ENCODE data around the gene IRX1.

The IRX1 gene

DNA sequence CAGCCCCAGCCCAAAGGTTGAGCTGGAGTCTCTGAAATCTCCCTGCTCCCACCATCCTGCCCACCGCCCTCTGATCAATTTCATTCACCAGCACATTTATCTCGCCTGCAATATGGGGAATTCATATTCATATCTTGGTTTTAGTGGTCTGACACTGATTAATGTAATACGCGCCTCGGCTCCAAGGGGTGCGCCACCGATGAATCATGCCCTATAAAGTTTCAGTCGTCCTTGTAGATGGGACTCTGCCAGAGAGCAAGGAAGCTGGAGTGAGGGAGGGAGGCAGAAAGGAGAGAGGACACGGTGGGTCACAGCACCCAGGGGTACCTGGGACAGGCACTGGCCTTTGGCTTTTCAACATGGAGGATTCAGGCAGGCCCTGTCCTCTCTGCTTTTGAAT lies 8.9 kb downstream of the IRX1 start:
- H3K27me3 ChIP-seq (ENCODE audit: control insufficient read depth, insufficient read depth, low read length) = peaks cover 24% of the 10 kb centered on the region

DNA sequence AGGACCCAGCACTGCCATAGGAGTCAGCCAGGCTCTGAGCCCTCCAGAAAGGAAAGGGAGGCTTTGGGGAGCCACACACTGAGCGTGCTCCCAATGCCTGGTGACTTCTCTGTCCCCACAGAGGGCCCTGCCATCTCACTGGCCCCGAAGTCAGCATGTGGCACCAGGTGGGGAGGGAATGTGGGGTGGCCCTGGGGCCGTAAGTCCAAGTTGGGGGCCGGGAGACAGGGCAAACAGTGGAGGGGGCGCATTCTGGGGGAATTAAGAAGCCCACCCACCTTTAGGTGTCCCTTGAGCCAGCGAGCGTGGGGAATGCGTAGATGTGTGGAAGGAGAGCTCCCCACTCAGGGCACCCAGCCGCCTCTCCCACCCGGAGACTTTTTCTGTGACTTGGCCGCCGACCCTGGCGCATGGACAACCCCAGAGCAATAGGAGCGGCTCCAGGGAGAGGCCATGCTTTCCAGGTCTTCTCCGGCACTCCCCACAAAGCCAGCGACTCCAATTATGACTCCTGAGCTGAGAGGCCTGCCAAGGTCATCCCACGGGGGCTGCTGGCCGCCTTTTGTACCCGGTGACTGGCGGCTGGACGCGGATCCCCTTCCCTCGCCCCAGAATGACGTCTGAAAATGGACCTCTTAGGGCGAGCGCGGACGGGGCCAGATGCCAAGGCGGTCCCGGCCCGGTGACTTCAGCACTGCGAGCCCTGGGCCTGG lies 9.8 kb downstream of the IRX1 start:
- Histone ChIP-seq H3K36me3 (ENCODE audit: control insufficient read depth, insufficient read depth, low read length) (no peaks in the 10 kb centered on the region), H3K4me3 (ENCODE audit: low read length) (no peak overlapping the region), H3K4me1 (ENCODE audit: control insufficient read depth, insufficient read depth, low read length) (no peaks in the 10 kb centered on the region), H3K9ac (ENCODE audit: low read length) (no peak overlapping the region), H3K27me3 (ENCODE audit: control insufficient read depth, insufficient read depth, low read length) (peaks cover 18% of the 10 kb centered on the region), H3K27ac (ENCODE audit: low read depth, low read length) (no peak overlapping the region)

More for the DNA sequence above, 8.9 kb downstream of the IRX1 start:
- no peak overlapping the region for H3K4me3 ChIP-seq (ENCODE audit: low read length)
- no peak overlapping the region for H3K9ac ChIP-seq (ENCODE audit: low read length)
- no peaks in the 10 kb centered on the region for H3K4me1 ChIP-seq (ENCODE audit: control insufficient read depth, insufficient read depth, low read length)
- H3K36me3 ChIP-seq (ENCODE audit: control insufficient read depth, insufficient read depth, low read length) = no peaks in the 10 kb centered on the region
- H3K27ac ChIP-seq (ENCODE audit: low read depth, low read length) = no peak overlapping the region

- H3K27me3 ChIP-seq (ENCODE audit: control insufficient read depth, insufficient read depth, low read length) = peaks cover 15% of the 10 kb centered on the region
- no peak overlapping the region for H3K9ac ChIP-seq (ENCODE audit: low read length)
- no peak overlapping the region for H3K4me3 ChIP-seq (ENCODE audit: low read length)
- no peaks in the 10 kb centered on the region for H3K36me3 ChIP-seq (ENCODE audit: control insufficient read depth, insufficient read depth, low read length)
- H3K27ac ChIP-seq (ENCODE audit: low read depth, low read length) = no peak overlapping the region
- H3K4me1 ChIP-seq (ENCODE audit: control insufficient read depth, insufficient read depth, low read length) = no peaks in the 10 kb centered on the region
These were observed 10.6 kb downstream of the IRX1 start for GRCh38 chr5:3606121-3606831.

DNA sequence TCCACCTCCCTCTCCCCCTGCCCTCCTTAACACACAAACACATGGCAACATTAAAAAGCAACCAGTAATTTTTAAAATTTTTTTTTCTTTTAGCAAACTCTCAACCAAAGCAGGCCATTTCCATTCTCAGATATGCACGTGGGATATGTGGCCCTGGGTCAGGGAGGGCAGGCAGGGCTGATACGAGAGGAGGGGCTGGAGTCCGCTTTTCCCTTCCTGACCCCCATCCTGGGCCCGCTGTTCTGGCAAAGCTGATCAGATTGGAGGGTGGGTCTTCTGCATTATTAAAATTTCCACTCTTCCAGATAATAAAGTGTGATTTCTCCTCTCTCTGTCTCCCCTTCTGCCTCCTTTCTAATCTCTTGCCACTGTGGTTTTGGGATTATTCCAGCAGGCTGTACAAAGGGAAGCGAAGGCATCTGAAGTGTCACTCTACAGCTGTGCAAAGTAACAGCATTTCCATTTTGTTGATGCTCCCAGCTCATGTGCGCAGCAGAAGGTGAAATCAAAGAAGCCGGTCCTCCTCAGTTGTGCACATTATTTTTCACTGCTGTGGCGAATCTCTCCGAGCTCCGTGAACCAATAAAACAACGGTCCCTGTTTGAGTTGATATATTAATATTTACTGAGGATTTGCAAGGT lies 12.0 kb downstream of the IRX1 start:
- no peak overlapping the region for H3K4me3 ChIP-seq (ENCODE audit: low read length)
- no peaks in the 10 kb centered on the region for H3K4me1 ChIP-seq (ENCODE audit: control insufficient read depth, insufficient read depth, low read length)
- H3K9ac ChIP-seq (ENCODE audit: low read length) = no peak overlapping the region
- no peak overlapping the region for H3K27ac ChIP-seq (ENCODE audit: low read depth, low read length)
- peaks cover 10% of the 10 kb centered on the region for H3K27me3 ChIP-seq (ENCODE audit: control insufficient read depth, insufficient read depth, low read length)
- no peaks in the 10 kb centered on the region for H3K36me3 ChIP-seq (ENCODE audit: control insufficient read depth, insufficient read depth, low read length)

DNA sequence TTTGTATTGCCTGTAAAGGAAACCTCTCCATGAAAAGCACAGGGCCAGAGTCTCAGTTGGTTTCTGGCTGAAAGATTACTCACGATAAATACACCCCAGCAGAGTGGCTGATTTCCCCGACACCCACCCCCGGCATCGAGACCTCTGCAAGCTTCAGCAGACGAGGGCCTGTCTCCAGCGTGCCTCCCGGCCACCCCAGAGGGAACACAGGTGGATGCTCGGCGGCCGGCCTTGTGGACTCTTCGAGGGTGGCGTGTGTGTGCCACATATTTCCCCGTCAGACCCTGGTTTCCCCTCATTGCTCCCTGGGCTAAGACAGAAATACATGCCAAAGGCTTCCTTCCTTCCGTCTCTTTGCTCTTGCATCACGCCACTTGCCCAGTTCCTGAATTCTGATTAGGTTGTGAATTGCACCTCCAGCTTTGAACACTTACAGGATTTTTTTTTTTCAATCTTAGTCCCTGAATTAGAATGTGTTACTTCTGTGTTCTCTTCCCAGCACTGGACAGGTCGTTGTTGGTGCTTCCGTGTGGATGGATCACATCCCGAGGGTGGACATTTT lies 13.6 kb downstream of the IRX1 start:
- no peaks in the 10 kb centered on the region for H3K4me1 ChIP-seq (ENCODE audit: control insufficient read depth, insufficient read depth, low read length)
- H3K27ac ChIP-seq (ENCODE audit: low read depth, low read length) = no peak overlapping the region
- H3K9ac ChIP-seq (ENCODE audit: low read length) = no peak overlapping the region
- H3K36me3 ChIP-seq (ENCODE audit: control insufficient read depth, insufficient read depth, low read length) = no peaks in the 10 kb centered on the region
- peaks cover 4% of the 10 kb centered on the region for H3K27me3 ChIP-seq (ENCODE audit: control insufficient read depth, insufficient read depth, low read length)
- H3K4me3 ChIP-seq (ENCODE audit: low read length) = no peak overlapping the region

GRCh38 chr5:3612591-3613042 lies 17.0 kb downstream of the IRX1 start:
- no peak overlapping the region for H3K27ac ChIP-seq (ENCODE audit: low read depth, low read length)
- H3K4me1 ChIP-seq (ENCODE audit: control insufficient read depth, insufficient read depth, low read length) = no peaks in the 10 kb centered on the region
- H3K27me3 ChIP-seq (ENCODE audit: control insufficient read depth, insufficient read depth, low read length) = no peaks in the 10 kb centered on the region
- no peak overlapping the region for H3K4me3 ChIP-seq (ENCODE audit: low read length)
- no peak overlapping the region for H3K9ac ChIP-seq (ENCODE audit: low read length)
- no peaks in the 10 kb centered on the region for H3K36me3 ChIP-seq (ENCODE audit: control insufficient read depth, insufficient read depth, low read length)

GRCh38 chr5:3613726-3614125 lies 18.1 kb downstream of the IRX1 start:
- Histone ChIP-seq H3K4me1 (ENCODE audit: control insufficient read depth, insufficient read depth, low read length) (no peaks in the 10 kb centered on the region), H3K36me3 (ENCODE audit: control insufficient read depth, insufficient read depth, low read length) (no peaks in the 10 kb centered on the region), H3K9ac (ENCODE audit: low read length) (no peak overlapping the region), H3K27ac (ENCODE audit: low read depth, low read length) (no peak overlapping the region), H3K4me3 (ENCODE audit: low read length) (no peak overlapping the region), H3K27me3 (ENCODE audit: control insufficient read depth, insufficient read depth, low read length) (no peaks in the 10 kb centered on the region)

DNA sequence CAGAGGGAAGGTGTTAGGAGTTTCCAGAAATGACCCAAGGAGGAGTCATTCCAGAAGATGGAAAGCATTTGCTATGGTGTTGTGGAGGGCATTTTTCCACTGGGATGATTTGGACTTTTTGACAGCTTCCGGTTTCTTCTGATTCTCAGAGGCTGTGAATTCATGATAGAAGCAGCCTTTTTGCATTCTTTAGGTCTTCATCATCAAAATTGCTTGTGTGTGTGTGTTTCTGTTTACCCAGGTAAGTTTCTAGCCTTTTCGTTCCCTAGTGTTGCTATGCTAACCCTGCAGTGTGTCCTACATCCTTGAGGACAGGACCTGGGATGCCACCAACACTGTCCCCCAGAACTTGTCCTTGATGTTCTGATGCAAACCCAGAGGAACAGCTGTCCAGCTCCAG lies 19.6 kb downstream of the IRX1 start:
- H3K27me3 ChIP-seq (ENCODE audit: control insufficient read depth, insufficient read depth, low read length) = no peaks in the 10 kb centered on the region
- no peak overlapping the region for H3K27ac ChIP-seq (ENCODE audit: low read depth, low read length)
- no peaks in the 10 kb centered on the region for H3K36me3 ChIP-seq (ENCODE audit: control insufficient read depth, insufficient read depth, low read length)
- no peak overlapping the region for H3K4me3 ChIP-seq (ENCODE audit: low read length)
- no peak overlapping the region for H3K9ac ChIP-seq (ENCODE audit: low read length)
- H3K4me1 ChIP-seq (ENCODE audit: control insufficient read depth, insufficient read depth, low read length) = no peaks in the 10 kb centered on the region

- no peak overlapping the region for H3K4me3 ChIP-seq (ENCODE audit: low read length)
- H3K27me3 ChIP-seq (ENCODE audit: control insufficient read depth, insufficient read depth, low read length) = no peaks in the 10 kb centered on the region
- no peak overlapping the region for H3K27ac ChIP-seq (ENCODE audit: low read depth, low read length)
- no peak overlapping the region for H3K9ac ChIP-seq (ENCODE audit: low read length)
- H3K4me1 ChIP-seq (ENCODE audit: control insufficient read depth, insufficient read depth, low read length) = no peaks in the 10 kb centered on the region
- H3K36me3 ChIP-seq (ENCODE audit: control insufficient read depth, insufficient read depth, low read length) = no peaks in the 10 kb centered on the region
These were observed 20.2 kb downstream of the IRX1 start for GRCh38 chr5:3615829-3616228.

- no peak overlapping the region for H3K4me3 ChIP-seq (ENCODE audit: low read length)
- H3K36me3 ChIP-seq (ENCODE audit: control insufficient read depth, insufficient read depth, low read length) = no peaks in the 10 kb centered on the region
- no peaks in the 10 kb centered on the region for H3K4me1 ChIP-seq (ENCODE audit: control insufficient read depth, insufficient read depth, low read length)
- H3K27ac ChIP-seq (ENCODE audit: low read depth, low read length) = no peak overlapping the region
- no peaks in the 10 kb centered on the region for H3K27me3 ChIP-seq (ENCODE audit: control insufficient read depth, insufficient read depth, low read length)
- no peak overlapping the region for H3K9ac ChIP-seq (ENCODE audit: low read length)
These were observed 23.9 kb downstream of the IRX1 start for GRCh38 chr5:3619579-3619978.

DNA sequence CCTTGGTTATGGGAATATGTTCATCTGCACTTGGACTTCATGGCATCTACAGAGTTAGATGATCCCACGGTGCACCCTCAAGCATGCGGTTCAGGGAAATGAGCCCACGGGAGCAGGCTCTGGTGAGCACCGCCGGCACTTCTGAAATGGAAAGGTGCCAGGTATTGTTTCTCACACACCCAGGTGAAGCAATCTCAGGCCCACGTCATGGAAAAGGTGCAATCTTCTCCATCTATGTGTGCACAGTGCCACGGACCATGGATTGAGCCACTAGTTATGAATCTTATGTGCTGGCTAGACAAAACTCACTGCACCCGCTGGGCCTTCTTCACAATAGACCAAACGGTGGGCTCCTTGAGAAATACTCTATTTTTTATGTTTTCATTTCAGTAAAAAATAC lies 27.3 kb downstream of the IRX1 start:
- Histone ChIP-seq H3K36me3 (ENCODE audit: control insufficient read depth, insufficient read depth, low read length) (no peaks in the 10 kb centered on the region), H3K4me3 (ENCODE audit: low read length) (no peak overlapping the region), H3K27ac (ENCODE audit: low read depth, low read length) (no peak overlapping the region), H3K9ac (ENCODE audit: low read length) (no peak overlapping the region), H3K4me1 (ENCODE audit: control insufficient read depth, insufficient read depth, low read length) (no peaks in the 10 kb centered on the region), H3K27me3 (ENCODE audit: control insufficient read depth, insufficient read depth, low read length) (no peaks in the 10 kb centered on the region)

GRCh38 chr5:3625626-3626025 lies 30.0 kb downstream of the IRX1 start:
- Histone ChIP-seq H3K4me3 (ENCODE audit: low read length) (no peak overlapping the region), H3K27me3 (ENCODE audit: control insufficient read depth, insufficient read depth, low read length) (no peaks in the 10 kb centered on the region), H3K4me1 (ENCODE audit: control insufficient read depth, insufficient read depth, low read length) (no peaks in the 10 kb centered on the region), H3K27ac (ENCODE audit: low read depth, low read length) (no peak overlapping the region), H3K36me3 (ENCODE audit: control insufficient read depth, insufficient read depth, low read length) (no peaks in the 10 kb centered on the region), H3K9ac (ENCODE audit: low read length) (no peak overlapping the region)
